GM19395 (cell line): ENCODE measurements around the gene PPFIBP2.

ENCODE experiments used
- ATAC-seq: cut with Tn5 transposase; IDR thresholded peaks from one replicate; pipeline ENCODE4 v1.9.1; 2021; ENCODE audit warnings: mild to moderate bottlenecking, moderate library complexity; ENCODE audit not compliant: unreplicated experiment

PPFIBP2 gene

GRCh38 chr11:7524462-7525235 is 10.8 kb downstream of the PPFIBP2 start:
- ATAC-seq = no peak

- ATAC-seq = no peak
These were observed 11.6 kb downstream of the PPFIBP2 start for GRCh38 chr11:7525424-7525823.

GRCh38 chr11:7527029-7527428 is 13.2 kb downstream of the PPFIBP2 start:
- ATAC-seq = no peak

- ATAC-seq = no peak
These were observed 14.8 kb downstream of the PPFIBP2 start for GRCh38 chr11:7528514-7529049.

- no peak for ATAC-seq
These were observed 16.3 kb downstream of the PPFIBP2 start for GRCh38 chr11:7530013-7530640.

- ATAC-seq = no peak
These were observed 17.2 kb downstream of the PPFIBP2 start for GRCh38 chr11:7531011-7531410.

GRCh38 chr11:7532405-7533145 is 18.8 kb downstream of the PPFIBP2 start:
- no peak for ATAC-seq

GRCh38 chr11:7533199-7534041 is 19.6 kb downstream of the PPFIBP2 start:
- peak; percentile 39 for ATAC-seq

GRCh38 chr11:7534042-7534378 is 20.2 kb downstream of the PPFIBP2 start:
- peak; percentile 70 for ATAC-seq

GRCh38 chr11:7536100-7536499 is 22.3 kb downstream of the PPFIBP2 start:
- ATAC-seq = no peak

GRCh38 chr11:7537265-7537664 is 23.5 kb downstream of the PPFIBP2 start:
- no peak for ATAC-seq

- peak; percentile 33 for ATAC-seq
These were observed 24.2 kb downstream of the PPFIBP2 start for GRCh38 chr11:7538031-7538430.

GRCh38 chr11:7538466-7539454 is 25.0 kb downstream of the PPFIBP2 start:
- ATAC-seq = no peak

- no peak for ATAC-seq
These were observed 27.2 kb downstream of the PPFIBP2 start for GRCh38 chr11:7540830-7541555.

GRCh38 chr11:7543302-7543701 is 29.5 kb downstream of the PPFIBP2 start:
- no peak for ATAC-seq

GRCh38 chr11:7544021-7544420 is 30.2 kb downstream of the PPFIBP2 start:
- no peak for ATAC-seq

- ATAC-seq = no peak
These were observed 31.8 kb downstream of the PPFIBP2 start for GRCh38 chr11:7545611-7546010.

GRCh38 chr11:7546324-7546791 is 32.6 kb downstream of the PPFIBP2 start:
- ATAC-seq = no peak

GRCh38 chr11:7547687-7548086 is 33.9 kb downstream of the PPFIBP2 start:
- ATAC-seq = no peak
